Endothelial cell of umbilical vein (primary cell): ENCODE results near the gene LGR4. TPM values are rescaled to one million over a fixed set of nuclear protein-coding genes. Genes with fewer than 3 reads are reported as not detected.

Source experiments
- BruUV-seq: library from RNA; stranded (reverse); fragments of 400-500 nt; replicated peaks from 2 replicates; lab custom pipeline; 2021; lab: Mats Ljungman, UMichigan
- CTCF ChIA-PET: fragments of 300-600, 350-600 bp; sonication (Branson Sonifier 250); formaldehyde crosslinking; loops from one replicate; lab custom pipeline; 2021; ENCODE audit warnings: antibody characterized with exemption, inconsistent platforms; lab: Charles Lee
- POLR2A ChIA-PET: fragments of 300-600, 350-600 bp; sonication (Branson Sonifier 250); formaldehyde crosslinking; loops from one replicate; lab custom pipeline; 2021; ENCODE audit warnings: antibody characterized with exemption, inconsistent platforms; lab: Charles Lee
- DNase-seq: peaks from one replicate; pipeline ENCODE4 v3.0.0-alpha.2; 2011; ENCODE audit warnings: low read depth, low spot score
- FAIRE-seq: peaks from 2 replicates; lab custom pipeline; 2011; peaks lifted over from hg19 to GRCh38; lab: Jason Lieb, UNC
- H2AFZ ChIP-seq: 2 replicates; pipeline ENCODE4 v1.6.0; 2012; ENCODE audit warnings: low read depth, low read length, control low read depth, inconsistent platforms
- H3K27ac ChIP-seq: 2 replicates; pipeline ENCODE4 v1.5.1; 2011; ENCODE audit warnings: low read depth, mild to moderate bottlenecking, control low read depth, low read length, moderate library complexity; ENCODE audit not compliant: insufficient read depth
- H3K27me3 ChIP-seq, 2 experiments: 2 replicates each; pipeline versions ENCODE4 v1.6.0 to v1.6.1; 2011; ENCODE audit warnings: low read length in 2 of 2, mixed read lengths in 1 of 2; ENCODE audit not compliant: control insufficient read depth in 2 of 2, insufficient read depth in 2 of 2
- H3K36me3 ChIP-seq, 2 experiments: 2 replicates in 1 of 2; 3 replicates in 1 of 2; pipeline ENCODE4 v1.5.1; 2011; ENCODE audit warnings: low read length in 2 of 2, mild to moderate bottlenecking in 1 of 2, moderate library complexity in 1 of 2; ENCODE audit not compliant: control insufficient read depth in 2 of 2, insufficient read depth in 2 of 2; ENCODE audit errors: extremely low read depth in 1 of 2
- H3K4me1 ChIP-seq: 3 replicates; pipeline ENCODE4 v1.5.1; 2011; ENCODE audit warnings: mild to moderate bottlenecking, low read length; ENCODE audit not compliant: control insufficient read depth, insufficient read depth; ENCODE audit errors: extremely low read depth
- H3K4me2 ChIP-seq: 2 replicates; pipeline ENCODE4 v1.6.1; 2011; ENCODE audit warnings: low read length, control low read depth, mixed read lengths; ENCODE audit not compliant: insufficient read depth
- H3K4me3 ChIP-seq, 3 experiments: fragments of 200-600 bp in 1 of 3; sonication (generic), shearing (Covaris generic) in 1 of 3; replicated peaks in 1 of 3; 2 replicates each; pipeline ENCODE4 v1.5.1; 2011 to 2016; ENCODE audit warnings: control low read depth in 3 of 3, low read length in 3 of 3, mild to moderate bottlenecking in 2 of 3, inconsistent platforms in 1 of 3, low read depth in 1 of 3, moderate library complexity in 1 of 3; ENCODE audit not compliant: insufficient read depth in 1 of 3
- H3K79me2 ChIP-seq: 2 replicates; pipeline ENCODE4 v1.6.0; 2012; ENCODE audit warnings: low read length, inconsistent platforms; ENCODE audit not compliant: control insufficient read depth, insufficient read depth
- H3K9ac ChIP-seq: replicated peaks from 2 replicates; pipeline ENCODE3; 2011; ENCODE audit warnings: low read length, control low read depth; ENCODE audit not compliant: insufficient read depth; ENCODE audit errors: extremely low read depth
- H3K9me1 ChIP-seq: replicated peaks from 3 replicates; pipeline ENCODE4 v1.6.0; 2011; ENCODE audit warnings: mild to moderate bottlenecking, low read length; ENCODE audit not compliant: control insufficient read depth, insufficient read depth; ENCODE audit errors: extremely low read depth
- H3K9me3 ChIP-seq: replicated peaks from 2 replicates; pipeline ENCODE4 v1.5.1; 2012; ENCODE audit warnings: low read length, inconsistent platforms; ENCODE audit not compliant: control insufficient read depth, insufficient read depth
- H4K20me1 ChIP-seq: replicated peaks from 2 replicates; pipeline ENCODE3; 2011; ENCODE audit warnings: mild to moderate bottlenecking, low read length; ENCODE audit not compliant: control insufficient read depth, insufficient read depth; ENCODE audit errors: extremely low read depth
- CTCF ChIP-seq, 2 donors: IDR thresholded peaks; 1 replicate in 1 of 2; 2 replicates in 1 of 2; pipeline ENCODE4 v1.5.1; 2011; ENCODE audit warnings: low read length in 2 of 2, mild to moderate bottlenecking in 2 of 2, moderate library complexity in 2 of 2, control low read depth in 1 of 2, inconsistent platforms in 1 of 2, low read depth in 1 of 2; ENCODE audit not compliant: insufficient read depth in 1 of 2; ENCODE audit errors: extremely low read depth in 1 of 2
- EZH2 ChIP-seq: IDR thresholded peaks from 2 replicates; pipeline ENCODE4 v1.6.1; 2012; ENCODE audit warnings: borderline replicate concordance, low read depth, mild to moderate bottlenecking, moderate library complexity, low read length, inconsistent platforms; ENCODE audit not compliant: severe bottlenecking
- FOS ChIP-seq: IDR thresholded peaks from 2 replicates; pipeline ENCODE4 v1.6.1; 2011; ENCODE audit warnings: mild to moderate bottlenecking, low read length, moderate library complexity, borderline replicate concordance; ENCODE audit not compliant: insufficient read depth
- GATA2 ChIP-seq: IDR thresholded peaks from 2 replicates; pipeline ENCODE4 v1.7.0; 2011; ENCODE audit warnings: low read depth, mild to moderate bottlenecking, moderate library complexity, mixed read lengths, low read length; ENCODE audit not compliant: insufficient read length, insufficient read depth
- JUN ChIP-seq: IDR thresholded peaks from 2 replicates; pipeline ENCODE4 v1.6.1; 2011; ENCODE audit warnings: borderline replicate concordance, low read depth; ENCODE audit not compliant: insufficient read length, insufficient read depth
- MAX ChIP-seq: IDR thresholded peaks from 2 replicates; pipeline ENCODE4 v1.6.1; 2011; ENCODE audit not compliant: insufficient read depth, insufficient read length
- MYC ChIP-seq: IDR thresholded peaks from one replicate; pipeline ENCODE4 v1.6.1; 2011; ENCODE audit warnings: mild to moderate bottlenecking, low read depth, low read length
- POLR2A ChIP-seq: IDR thresholded peaks from 2 replicates; pipeline ENCODE4 v1.6.1; 2012; ENCODE audit warnings: low read depth, mild to moderate bottlenecking, control low read depth, low read length
- POLR2AphosphoS5 ChIP-seq: IDR thresholded peaks from 2 replicates; pipeline ENCODE4 v1.6.1; 2012; ENCODE audit warnings: low read depth, mild to moderate bottlenecking, control low read depth, low read length, moderate library complexity; ENCODE audit not compliant: insufficient read depth
- dilution Hi-C: fragments of 300-500 bp; cut with MboI; formaldehyde crosslinking; loops from one replicate; pipeline ENCODE4 v1.15.0; 2019; ENCODE audit warnings: low sequenced_read_pairs; ENCODE audit not compliant: extremely low pct_ligation_motif_present
- intact Hi-C: fragments of 100-400 bp; cut with micrococcal nuclease; formaldehyde crosslinking; loops from one replicate; pipeline ENCODE4 v1.10.0; 2022
- polyA plus RNA-seq, 4 experiments: library from polyadenylated mRNA; depleted of rRNA in 3 of 4; stranded (reverse) in 3 of 4; unstranded in 1 of 4; fragments of >200 nt; gene quantifications; 2 replicates each; pipeline versions ENCODE4 v1.2.1 to v1.2.3, GENCODE V29; 2011 to 2012; ENCODE audit warnings: missing spikeins in 1 of 4
- total RNA-seq: library from RNA; stranded (reverse); gene quantifications from 2 replicates; pipeline ENCODE4 v1.2.3, GENCODE V29; 2021

LGR4 gene
- total and polyA plus RNA-seq, 2 donors (not counting 3 experiments of a cell fraction or from before 2014, with no cell fraction given) = 1.3 to 3.1 TPM

GRCh38 chr11:27475622-27476021, 3.0 kb upstream of the LGR4 start:
- intact Hi-C loops (no loop called here), dilution Hi-C loops (loop anchor here (25.0 kb wide), 1 partner anchor 288 kb away; no protein-coding TSS in a partner anchor)
- Histone ChIP-seq H3K4me1 (peaks cover 3% of the 10 kb centered on the region), H3K4me2 (no peak overlapping the region), H3K4me3 (no peak overlapping the region), H3K9me3 (no peaks in the 10 kb centered on the region), H4K20me1 (no peaks in the 10 kb centered on the region), H3K9ac (no peak overlapping the region), H3K9me1 (no peaks in the 10 kb centered on the region), H3K36me3 (no peaks in the 10 kb centered on the region), H3K27me3 (peaks cover 0 to 2% of the 10 kb centered on the region in 2 experiments), H3K27ac (no peak overlapping the region), H2AFZ (no peak overlapping the region), H3K79me2 (no peaks in the 10 kb centered on the region)
- CTCF ChIA-PET = interaction anchor here (1.1 to 6.3 kb wide), 5 partner anchors 11 to 292 kb away, joined by 3 to 63 read pairs (median 6); no protein-coding TSS in a partner anchor
- no peak for TF ChIP-seq POLR2A
- no peak for TF ChIP-seq MYC
- TF ChIP-seq JUN = no peak
- TF ChIP-seq POLR2AphosphoS5 = no peak
- no peak for TF ChIP-seq GATA2
- no peak for TF ChIP-seq FOS
- no peak for TF ChIP-seq CTCF (IDR thresholded peaks at IDR 0.05; ENCODE audit: extremely low read depth in 1 of 2, insufficient read depth in 1 of 2, low read depth in 1 of 2, low read length in 2 of 2)
- TF ChIP-seq MAX = no peak
- TF ChIP-seq EZH2 = no peak
- DNase-seq (no peak), FAIRE-seq (no peak)
- BruUV-seq = no TSS peak
- POLR2A ChIA-PET = no interaction called here
